Stimulated activated CD8-positive, alpha-beta memory T cell treated with anti-CD3 and anti-CD28 coated beads, Interleukin-4, amount 100 ng/mL, for 4 hours (primary cell): ENCODE data around the gene GLT1D1.

Experiments
- DNase-seq, 2 donors: peaks; one replicate each; pipeline ENCODE4 v3.0.0-alpha.2; 2020; ENCODE audit warnings: low read depth in 2 of 2, low spot score in 1 of 2

Gene GLT1D1

DNA sequence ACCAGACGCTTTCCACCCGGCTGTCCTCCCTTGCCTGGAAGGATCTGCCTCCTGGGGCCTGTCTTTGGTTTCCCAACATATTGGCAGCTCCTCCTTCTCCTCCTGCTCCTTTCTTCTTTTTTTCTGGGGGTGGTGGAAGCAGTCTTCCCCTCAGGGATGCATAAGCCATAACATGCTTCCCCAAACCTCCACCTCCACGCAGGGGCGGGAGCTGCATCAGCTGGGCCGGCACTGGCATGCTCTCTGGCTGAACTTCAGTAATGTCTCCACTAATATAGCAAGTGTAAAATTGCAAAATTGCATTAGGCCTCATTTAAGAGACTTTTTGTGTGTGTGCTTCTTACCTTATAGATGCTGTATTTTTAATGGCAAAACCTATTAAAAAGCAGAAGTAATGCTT is 58.6 kb downstream of the GLT1D1 start:
- DNase-seq, result no peak

DNA sequence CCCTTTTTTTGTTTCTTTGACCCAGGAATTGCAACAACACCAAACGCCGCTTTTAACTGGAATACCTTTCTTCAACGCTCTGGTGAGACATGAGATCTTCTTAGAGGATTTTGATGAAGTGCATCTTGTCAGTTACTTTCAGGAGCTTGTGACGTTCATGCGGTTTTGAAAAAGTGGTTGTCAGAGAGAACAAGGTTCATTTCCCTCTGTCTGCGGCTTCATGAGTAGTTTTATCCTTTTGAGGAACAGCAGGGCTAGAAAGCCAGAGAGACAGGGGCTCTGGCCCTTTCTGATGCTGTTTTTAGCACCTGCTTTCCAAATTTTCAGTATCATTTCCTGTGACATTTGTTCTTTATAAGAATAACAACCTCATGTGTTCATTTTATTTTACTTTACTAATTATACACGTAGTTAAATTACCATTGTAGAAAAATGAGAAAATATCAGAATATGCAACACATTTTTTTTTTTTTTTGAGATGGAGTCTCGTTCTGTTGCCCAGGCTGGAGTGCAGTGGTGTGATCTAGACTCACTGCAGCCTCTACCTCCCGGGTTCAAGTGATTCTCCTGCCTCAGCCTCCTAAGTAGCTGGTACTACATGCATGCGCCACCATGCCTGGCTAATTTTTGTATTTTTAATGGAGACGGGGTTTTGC is 61.8 kb downstream of the GLT1D1 start:
- DNase-seq, result no peak

GRCh38 chr12:128916425-128916824 is 63.1 kb downstream of the GLT1D1 start:
- DNase-seq, result no peak

GRCh38 chr12:128918481-128919260 is 65.4 kb downstream of the GLT1D1 start:
- no peak for DNase-seq

DNA sequence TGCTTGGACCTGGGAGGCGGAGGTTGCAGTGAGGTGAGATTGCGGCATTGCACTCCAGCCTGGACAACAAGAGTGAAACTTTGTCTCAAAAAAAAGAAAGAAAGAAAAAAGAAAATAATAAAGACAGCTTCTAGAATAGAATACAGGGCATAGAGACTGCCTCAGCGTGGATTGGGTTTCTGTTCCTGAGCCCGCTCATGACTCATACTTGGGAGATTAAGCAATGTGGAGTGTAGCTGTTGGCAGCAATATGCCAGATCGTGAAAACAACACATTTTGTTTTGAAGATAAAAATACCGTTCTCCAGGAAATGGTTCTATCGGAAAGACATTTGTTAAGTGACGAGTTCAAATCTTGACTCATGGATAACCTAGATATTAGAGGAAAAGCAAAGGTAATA is 67.2 kb downstream of the GLT1D1 start:
- no peak for DNase-seq

DNA sequence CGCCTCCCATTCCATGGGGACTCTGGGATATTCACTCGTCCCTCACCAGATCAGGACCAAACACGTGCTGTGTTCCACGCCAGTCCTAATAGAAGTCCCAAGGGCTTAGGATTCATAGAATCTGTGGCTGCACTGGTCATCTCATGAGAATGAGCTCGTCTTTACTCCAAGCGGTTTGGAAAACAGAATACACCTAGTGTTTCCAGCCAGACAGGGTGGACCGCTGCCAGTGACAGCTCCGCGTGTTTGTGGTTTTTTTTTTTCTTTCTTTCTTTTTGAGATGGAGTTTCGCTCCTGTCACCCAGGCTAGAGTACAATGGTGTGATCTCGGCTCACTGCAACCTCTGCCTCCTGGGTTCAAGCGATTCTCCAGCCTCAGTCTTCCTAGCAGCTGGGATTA is 75.1 kb downstream of the GLT1D1 start:
- no peak for DNase-seq

DNA sequence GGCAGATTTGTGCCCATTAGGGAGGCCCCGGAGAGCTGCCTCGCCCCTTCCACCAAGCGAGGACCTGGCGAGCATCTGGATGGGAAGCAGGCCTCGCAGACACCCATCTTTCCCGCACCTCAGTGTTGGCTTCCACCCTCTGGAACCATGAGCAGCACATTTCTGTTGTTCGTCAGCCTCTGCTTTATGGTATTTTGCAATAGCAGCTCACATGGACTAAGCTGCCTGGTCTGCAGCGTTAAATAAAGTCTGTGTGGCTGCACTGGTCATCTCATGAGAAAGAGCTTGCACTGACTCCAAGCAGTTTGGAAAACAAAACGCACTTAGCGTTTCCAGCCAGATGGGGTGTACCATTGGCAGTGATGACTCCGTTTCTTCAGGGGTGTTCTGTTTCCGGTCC is 75.8 kb downstream of the GLT1D1 start:
- DNase-seq, result no peak

DNA sequence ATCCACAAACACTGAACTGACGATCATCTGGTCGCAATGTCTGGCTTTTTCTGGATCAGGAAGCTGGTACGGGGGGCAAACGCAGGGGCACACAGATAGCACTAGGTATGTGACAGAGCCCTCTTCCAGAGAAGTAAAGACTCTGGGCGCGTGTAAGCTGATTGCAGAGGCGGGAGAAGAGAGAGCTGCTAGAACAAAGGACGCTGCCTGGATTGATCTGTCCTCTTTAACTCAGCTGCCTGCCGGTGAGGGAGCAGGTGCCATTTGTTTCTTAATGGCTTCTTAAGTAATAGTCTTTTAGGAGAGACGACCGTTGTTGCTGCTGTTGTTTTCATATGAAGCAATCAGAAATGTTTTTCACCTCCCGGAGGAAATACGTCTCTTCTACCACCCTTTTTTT is 77.3 kb downstream of the GLT1D1 start:
- no peak for DNase-seq

DNA sequence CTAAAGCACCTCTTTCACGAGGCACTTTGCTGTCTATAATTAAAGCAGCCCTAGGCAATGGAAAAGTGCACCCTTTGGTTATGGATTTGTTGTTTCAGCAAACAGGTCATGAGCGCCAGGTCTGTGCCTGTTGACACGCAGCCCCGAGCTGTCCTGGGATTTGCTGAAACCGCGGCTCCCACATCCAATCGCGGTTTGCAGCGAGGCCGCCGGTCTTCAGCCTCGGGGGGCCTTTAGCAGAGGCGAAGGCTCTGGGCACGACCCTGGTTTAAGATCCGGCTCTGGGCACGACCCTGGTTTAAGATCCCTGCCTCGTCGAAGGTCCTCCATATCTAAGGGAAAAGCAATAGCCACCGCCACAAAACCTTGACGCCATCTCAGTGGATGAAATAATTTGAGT is 79.2 kb downstream of the GLT1D1 start:
- no peak for DNase-seq

DNA sequence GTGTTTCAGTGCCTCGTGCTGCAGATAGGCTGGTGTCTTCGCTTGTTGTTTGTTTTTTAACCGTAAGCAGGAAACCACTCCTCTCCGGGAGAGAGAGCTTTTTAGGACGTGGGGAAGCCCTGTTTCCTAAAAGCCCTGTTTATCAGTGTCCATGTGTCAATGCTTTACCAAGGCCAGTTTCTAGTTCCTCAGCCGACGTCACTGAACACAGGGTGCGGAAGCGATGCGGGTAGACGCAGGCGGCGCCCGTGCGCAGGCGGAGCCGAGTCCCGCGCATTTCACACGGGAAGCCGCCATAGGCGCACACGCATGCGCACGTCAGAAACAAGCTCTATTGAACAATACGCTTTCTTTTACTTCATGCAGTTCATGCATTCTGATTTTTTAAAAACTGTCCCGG is 79.8 kb downstream of the GLT1D1 start:
- DNase-seq, result no peak

DNA sequence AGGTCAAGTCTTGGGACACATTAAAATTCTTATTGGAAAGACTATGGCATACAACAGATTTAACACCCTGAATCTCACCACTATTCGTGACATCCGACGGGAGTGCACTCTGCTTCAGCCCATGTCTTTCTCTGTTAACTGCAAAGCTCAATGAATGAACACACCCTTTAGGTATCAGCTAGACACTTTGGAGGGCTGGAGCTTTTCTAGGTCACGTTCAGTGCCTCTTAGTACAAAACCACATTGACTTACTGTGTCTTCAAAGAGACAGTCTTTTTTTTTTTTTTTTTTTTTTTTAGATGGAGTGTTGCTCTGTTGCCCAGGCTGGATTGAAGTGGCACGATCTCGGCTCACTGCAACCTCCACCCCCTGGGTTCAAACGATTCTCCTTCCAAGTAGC is 80.6 kb downstream of the GLT1D1 start:
- no peak for DNase-seq

DNA sequence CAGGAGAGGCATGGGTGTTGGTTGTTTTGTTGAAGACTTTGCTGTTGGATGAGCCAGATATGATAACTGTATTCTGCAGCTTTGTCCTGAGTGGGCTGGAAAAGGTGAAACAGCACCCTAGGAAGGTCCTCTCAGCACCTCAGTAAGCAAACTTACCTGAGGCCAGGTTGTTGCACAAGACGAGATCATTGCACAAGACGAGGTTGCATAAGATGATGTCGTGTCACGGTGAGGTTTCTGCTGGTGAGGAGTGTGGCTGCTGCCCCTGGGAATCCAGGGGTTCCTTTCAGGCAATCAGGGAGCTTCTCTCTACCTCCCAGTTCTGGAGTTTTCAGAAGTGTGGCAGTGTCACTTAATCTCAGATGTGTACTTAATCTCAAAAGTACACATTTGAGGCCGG is 85.6 kb downstream of the GLT1D1 start:
- no peak for DNase-seq

DNA sequence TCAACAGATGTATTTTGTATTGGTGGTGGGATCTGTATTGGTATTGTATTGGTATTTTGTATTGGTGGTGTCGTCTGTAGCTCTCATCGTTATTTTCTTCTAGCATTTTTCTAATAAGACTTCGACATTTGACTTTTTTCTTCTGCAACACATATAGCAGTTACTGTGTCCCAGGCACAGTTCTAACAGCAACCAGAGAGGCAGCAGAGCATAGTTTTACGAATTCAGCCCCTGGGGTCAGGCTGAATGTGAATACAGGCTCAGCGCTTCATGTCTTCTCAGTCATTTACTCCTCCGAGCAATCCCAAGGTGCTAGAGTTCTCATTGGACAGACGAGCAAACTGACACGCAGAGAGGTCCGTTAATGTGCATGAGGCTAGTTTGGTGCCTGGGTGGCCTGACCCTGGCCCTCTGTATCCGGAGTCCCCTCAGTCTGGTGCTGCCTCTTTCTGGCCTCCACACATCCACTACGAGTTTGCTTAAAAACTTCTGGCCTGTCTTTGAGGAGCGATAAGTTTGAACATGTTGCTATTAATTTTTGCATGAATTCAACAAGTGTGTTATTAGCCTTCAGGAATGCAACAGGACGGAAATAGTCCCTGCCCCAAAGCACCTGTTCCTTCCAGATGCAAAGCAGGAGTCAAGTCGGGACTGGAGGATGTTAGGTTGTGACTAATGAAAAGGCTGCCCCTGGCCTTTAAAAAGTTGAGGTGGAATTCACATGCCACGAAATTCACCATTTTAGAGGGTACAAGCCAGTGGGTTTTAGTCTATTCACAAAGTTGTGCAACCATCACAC is 87.0 kb downstream of the GLT1D1 start:
- no peak for DNase-seq

DNA sequence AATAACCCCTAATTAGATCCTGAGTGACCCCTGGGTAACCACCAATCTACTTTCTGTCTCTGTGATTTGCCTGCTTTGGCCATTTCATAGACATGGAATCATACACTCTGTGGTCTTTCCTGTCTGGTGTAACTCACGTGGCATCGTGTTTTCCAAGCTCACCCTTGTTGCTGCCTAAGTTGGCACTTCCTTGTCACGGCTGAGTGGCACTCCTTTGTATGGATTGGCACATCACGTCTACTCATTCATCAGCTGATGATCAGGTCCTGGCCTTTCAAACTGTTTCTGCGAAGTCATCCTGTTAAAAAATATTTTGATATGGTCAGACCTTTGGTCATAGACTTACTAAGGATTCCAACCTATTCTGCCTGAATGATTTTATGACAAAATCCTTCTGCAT is 87.7 kb downstream of the GLT1D1 start:
- DNase-seq, result no peak

DNA sequence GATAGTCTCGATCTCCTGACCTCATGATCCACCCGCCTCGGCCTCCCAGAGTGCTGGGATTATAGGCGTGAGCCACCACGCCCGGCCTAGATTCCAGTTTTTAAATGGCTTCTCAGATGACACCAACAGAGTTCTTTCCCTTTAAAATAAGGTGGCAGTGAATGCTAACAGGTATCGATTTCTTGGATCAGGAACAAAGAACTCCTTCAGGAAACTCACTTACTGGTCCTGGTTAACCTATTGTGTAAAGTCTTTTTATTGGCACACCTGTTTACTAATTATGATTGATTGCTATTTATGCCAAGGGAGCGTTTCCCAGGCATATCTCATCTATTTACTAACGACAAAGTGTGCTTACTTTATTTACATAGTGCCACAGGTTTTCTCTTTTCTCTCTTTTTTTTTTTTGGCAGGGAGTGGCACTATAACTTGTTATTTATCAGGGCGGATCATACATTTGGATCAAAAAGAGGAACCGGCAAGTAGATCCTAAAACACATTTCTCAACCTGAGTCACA is 89.7 kb downstream of the GLT1D1 start:
- DNase-seq, result no peak

- DNase-seq, result no peak
Observed at GRCh38 chr12:128944956-128945355, 91.7 kb downstream of the GLT1D1 start.

DNA sequence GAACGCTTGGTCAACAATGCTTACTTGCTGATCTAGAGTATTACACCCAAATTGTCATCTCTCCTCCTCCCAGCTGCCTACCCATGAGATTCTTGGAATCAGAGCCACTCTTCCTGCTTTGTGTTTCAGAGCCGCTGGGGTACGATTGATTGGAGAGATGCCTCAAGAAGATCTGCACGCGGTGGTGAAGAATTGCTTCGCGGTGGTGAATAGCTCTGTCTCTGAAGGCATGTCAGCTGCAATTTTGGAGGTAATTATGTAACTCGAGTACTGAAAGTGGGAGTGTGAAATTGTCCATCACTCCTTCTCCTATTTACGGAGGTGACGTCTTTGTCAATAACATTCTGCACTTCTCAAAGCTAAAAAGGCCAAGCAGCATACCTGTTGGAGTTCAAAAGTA is 93.9 kb downstream of the GLT1D1 start:
- no peak for DNase-seq

DNA sequence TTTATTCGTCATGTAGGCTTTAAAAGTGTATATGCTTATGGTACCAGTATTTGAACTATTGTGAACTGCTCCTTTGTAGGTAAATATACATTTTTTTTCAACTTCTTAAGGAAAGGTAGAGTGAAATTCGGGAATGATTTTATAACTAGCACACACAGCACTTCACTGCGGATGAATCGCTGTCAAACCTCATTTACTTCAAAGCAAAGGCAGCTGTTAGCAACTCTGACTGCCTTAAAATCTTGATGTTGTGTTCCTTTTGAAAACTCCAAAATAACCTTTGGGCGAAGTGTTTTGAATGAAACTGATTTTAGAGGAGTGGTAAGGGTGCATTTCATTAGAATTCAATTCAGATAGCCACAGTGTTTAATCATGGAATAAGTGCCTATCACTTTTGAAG is 95.8 kb downstream of the GLT1D1 start:
- no peak for DNase-seq

- no peak for DNase-seq
Observed at GRCh38 chr12:128951448-128951847, 98.2 kb downstream of the GLT1D1 start.

DNA sequence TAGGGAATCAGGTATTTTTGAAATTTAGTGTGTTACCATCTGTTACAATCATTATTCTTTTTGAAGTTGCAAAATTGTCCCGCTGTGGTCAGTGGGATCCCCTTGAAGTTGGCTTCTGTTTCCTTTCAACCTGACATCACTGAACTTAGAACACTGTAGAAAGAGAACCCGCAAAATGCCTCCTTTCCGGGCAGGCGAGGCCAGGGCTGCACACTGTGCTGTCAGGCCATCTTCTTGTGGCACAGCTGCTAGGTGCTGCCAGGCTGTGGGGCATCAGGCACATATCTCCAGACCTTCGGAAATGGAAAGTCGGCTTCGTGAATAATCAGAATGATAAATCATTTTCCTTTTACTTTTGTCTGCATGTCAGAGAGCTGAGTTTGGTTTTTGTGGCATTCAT is 103.5 kb downstream of the GLT1D1 start:
- DNase-seq, result no peak

GRCh38 chr12:128959901-128960300 is 106.6 kb downstream of the GLT1D1 start:
- no peak for DNase-seq

- DNase-seq, result no peak
Observed at GRCh38 chr12:128961308-128961902, 108.1 kb downstream of the GLT1D1 start.
